Measurements from ENCODE around the gene GRK6. TPM values are rescaled to one million over a fixed set of nuclear protein-coding genes. Genes with fewer than 3 reads are reported as not detected.

GRK6 gene
- total and polyA plus RNA-seq, 9 of the 15 experiments (the other 6 are each of a cell fraction or from before 2014, with no cell fraction given), result 0.63 to 122 (median 44.5) TPM

DNA sequence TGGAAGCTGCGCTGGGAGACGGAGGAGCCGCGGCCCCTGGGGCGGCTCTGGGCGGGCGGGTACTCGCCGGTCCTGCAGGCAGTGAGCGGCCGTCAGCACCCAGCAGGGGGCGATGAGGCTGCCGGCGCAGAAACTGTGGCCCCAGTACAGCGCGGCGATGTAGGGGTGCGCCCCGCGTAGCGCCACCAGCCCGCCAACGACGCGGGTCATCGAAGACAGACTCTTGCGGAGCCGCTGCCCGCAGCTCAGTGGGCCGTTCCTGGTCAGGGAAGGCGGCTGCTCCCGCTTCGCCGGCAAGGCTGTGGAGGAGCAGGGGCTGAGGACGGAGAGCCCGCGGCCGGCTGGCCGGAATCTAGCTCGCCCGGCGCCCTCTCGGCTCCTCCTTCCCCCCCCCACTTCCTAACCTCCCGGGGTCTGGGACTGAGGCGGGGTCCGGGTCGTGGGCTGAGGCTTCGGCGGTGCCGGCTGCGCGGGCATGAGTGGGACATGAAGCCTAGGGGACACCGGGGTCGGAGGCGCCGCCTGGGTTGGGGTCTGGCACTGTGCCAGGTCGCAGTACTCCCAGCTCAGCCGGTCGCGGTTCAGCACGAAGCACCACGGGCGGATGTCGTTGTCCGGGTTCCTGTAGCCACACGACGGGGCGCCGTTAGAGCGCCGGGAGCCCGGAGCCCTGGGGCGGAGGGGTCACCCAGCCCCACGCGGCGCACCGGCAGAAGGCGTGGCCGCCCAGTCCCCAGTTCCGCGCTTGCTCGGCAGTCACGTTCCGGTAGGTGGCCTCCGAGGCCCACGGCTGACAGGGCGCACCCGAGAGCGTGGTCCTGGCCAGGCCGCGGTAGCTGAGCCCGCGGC is 22.5 kb upstream of the GRK6 start (continued):
- TF ChIP-seq GABPB1 (CRISPR knock-in tag; IDR thresholded peaks at IDR 0.05) (peak; percentile 74), ARID4B (CRISPR knock-in tag; IDR thresholded peaks at IDR 0.05) (peak; percentile 90), SMARCB1 (IDR thresholded peaks at IDR 0.05; ENCODE audit: insufficient read length, low read depth) (no peak), SMAD3 (CRISPR knock-in tag; conservative IDR thresholded peaks at IDR 0.05) (no peak), ZFPM2 (CRISPR knock-in tag; IDR thresholded peaks at IDR 0.05) (no peak), POLR2A (conservative IDR thresholded peaks at IDR 0.05) (peak; percentile 77), KDM5B (IDR thresholded peaks at IDR 0.05; ENCODE audit: insufficient replicate concordance, low read depth, low read length) (peak; percentile 72), SREBF1 (IDR thresholded peaks at IDR 0.05; ENCODE audit: borderline replicate concordance, low read depth, low read length) (no peak), ZNF134 (CRISPR knock-in tag; conservative IDR thresholded peaks at IDR 0.05) (peak; percentile 72), E2F3 (CRISPR knock-in tag; IDR thresholded peaks at IDR 0.05) (peak; percentile 50; the same call in 1 of the 2 replicates), ZNF274 (IDR thresholded peaks at IDR 0.05; ENCODE audit: borderline replicate concordance, low read depth, low read length) (no peak), STAG1 (CRISPR knock-in tag; IDR thresholded peaks at IDR 0.05; ENCODE audit: borderline replicate concordance) (peak; percentile 51; the same call in 1 of the 2 replicates), PCBP2 (IDR thresholded peaks at IDR 0.05; ENCODE audit: low read depth, low read length, poor library complexity, severe bottlenecking) (no peak), HMGN3 (IDR thresholded peaks at IDR 0.05; ENCODE audit: borderline replicate concordance, extremely low read depth, insufficient read length, low read depth, low read length) (peak; percentile 66), ZFX (CRISPR knock-in tag; IDR thresholded peaks at IDR 0.05) (peak; percentile 93), TGIF2 (CRISPR knock-in tag; IDR thresholded peaks at IDR 0.05) (peak; percentile 89), HMG20B (CRISPR knock-in tag; IDR thresholded peaks at IDR 0.05) (no peak), NFIX (CRISPR knock-in tag; IDR thresholded peaks at IDR 0.05; ENCODE audit: low read depth) (peak; percentile 99)
- TF ChIP-seq, protein P1, sequence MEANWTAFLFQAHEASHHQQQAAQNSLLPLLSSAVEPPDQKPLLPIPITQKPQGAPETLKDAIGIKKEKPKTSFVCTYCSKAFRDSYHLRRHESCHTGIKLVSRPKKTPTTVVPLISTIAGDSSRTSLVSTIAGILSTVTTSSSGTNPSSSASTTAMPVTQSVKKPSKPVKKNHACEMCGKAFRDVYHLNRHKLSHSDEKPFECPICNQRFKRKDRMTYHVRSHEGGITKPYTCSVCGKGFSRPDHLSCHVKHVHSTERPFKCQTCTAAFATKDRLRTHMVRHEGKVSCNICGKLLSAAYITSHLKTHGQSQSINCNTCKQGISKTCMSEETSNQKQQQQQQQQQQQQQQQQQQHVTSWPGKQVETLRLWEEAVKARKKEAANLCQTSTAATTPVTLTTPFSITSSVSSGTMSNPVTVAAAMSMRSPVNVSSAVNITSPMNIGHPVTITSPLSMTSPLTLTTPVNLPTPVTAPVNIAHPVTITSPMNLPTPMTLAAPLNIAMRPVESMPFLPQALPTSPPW (CRISPR knock-in tag; IDR thresholded peaks at IDR 0.05), result peak; percentile 75

Data from K562 (cell line).